ENCODE data around the gene PARD6B.

- no peak for TF ChIP-seq CTCF (IDR thresholded peaks at IDR 0.05; ENCODE audit: poor library complexity)
- no peak for TF ChIP-seq EZH2 (IDR thresholded peaks at IDR 0.05; ENCODE audit: borderline replicate concordance)
- TF ChIP-seq EZH2phosphoT487 (IDR thresholded peaks at IDR 0.05; ENCODE audit: low read depth, severe bottlenecking, unreplicated experiment): no peak
Measured at GRCh38 chr20:50784464-50784863, 53.1 kb downstream of the PARD6B start.
